GM18499 (cell line): ENCODE results near the gene NCS1.

Experiments
- ATAC-seq: cut with Tn5 transposase; IDR thresholded peaks from one replicate; pipeline ENCODE4 v1.9.1; 2021; ENCODE audit warnings: moderate number of reproducible peaks; ENCODE audit not compliant: insufficient read depth, unreplicated experiment

The NCS1 gene

GRCh38 chr9:130192382-130192999 lies 20.3 kb downstream of the NCS1 start:
- ATAC-seq: no peak

- ATAC-seq: no peak
Observed at GRCh38 chr9:130193103-130193502, 20.9 kb downstream of the NCS1 start.

GRCh38 chr9:130193531-130194377 lies 21.6 kb downstream of the NCS1 start:
- no peak for ATAC-seq

- ATAC-seq: no peak
Observed at GRCh38 chr9:130194378-130194932, 22.3 kb downstream of the NCS1 start.

- no peak for ATAC-seq
Observed at GRCh38 chr9:130195638-130196037, 23.4 kb downstream of the NCS1 start.

GRCh38 chr9:130196643-130197042 lies 24.4 kb downstream of the NCS1 start:
- no peak for ATAC-seq

GRCh38 chr9:130197386-130197785 lies 25.2 kb downstream of the NCS1 start:
- ATAC-seq: no peak

GRCh38 chr9:130197888-130198287 lies 25.7 kb downstream of the NCS1 start:
- ATAC-seq: no peak

GRCh38 chr9:130198501-130199179 lies 26.4 kb downstream of the NCS1 start:
- ATAC-seq: no peak

- ATAC-seq: no peak
Observed at GRCh38 chr9:130199605-130200004, 27.4 kb downstream of the NCS1 start.

- ATAC-seq: no peak
Observed at GRCh38 chr9:130200038-130200849, 28.0 kb downstream of the NCS1 start.

- no peak for ATAC-seq
Observed at GRCh38 chr9:130201399-130201873, 29.2 kb downstream of the NCS1 start.

GRCh38 chr9:130201974-130202373 lies 29.8 kb downstream of the NCS1 start:
- no peak for ATAC-seq

- no peak for ATAC-seq
Observed at GRCh38 chr9:130204341-130204740, 32.1 kb downstream of the NCS1 start.

GRCh38 chr9:130204959-130205358 lies 32.8 kb downstream of the NCS1 start:
- no peak for ATAC-seq

GRCh38 chr9:130205912-130206311 lies 33.7 kb downstream of the NCS1 start:
- ATAC-seq: no peak

GRCh38 chr9:130206579-130206978 lies 34.4 kb downstream of the NCS1 start:
- no peak for ATAC-seq

- ATAC-seq: no peak
Observed at GRCh38 chr9:130207241-130207992, 35.2 kb downstream of the NCS1 start.

- no peak for ATAC-seq
Observed at GRCh38 chr9:130208600-130209347, 36.6 kb downstream of the NCS1 start.
